ENCODE results near the gene PPP1R18. TPM values are rescaled to one million over a fixed set of nuclear protein-coding genes. Genes with fewer than 3 reads are reported as not detected.

PPP1R18 gene
- total RNA-seq, 1 donor from 2014 or later, result 42.5 TPM

- peaks cover 0 to 20% of the 10 kb centered on the region in 2 donors for H3K36me3 ChIP-seq
- no peak for TF ChIP-seq CTCF (IDR thresholded peaks at IDR 0.05)
- TF ChIP-seq POLR2AphosphoS5 (IDR thresholded peaks at IDR 0.05; ENCODE audit: insufficient read depth in 1 of 2, low read depth in 1 of 2), result no peak
- TF ChIP-seq POLR2A (IDR thresholded peaks at IDR 0.05), result no peak
- H3K27ac ChIP-seq, result peak overlapping the region; percentile 92
- intact Hi-C loops (cut with DNase I), result loop anchor here (10.0 kb wide), 2 partner anchors 67 to 203 kb away; partner anchors contain the start of genes DDR1, MRPS18B and PPP1R10
- H3K9me3 ChIP-seq, result no peaks in the 10 kb centered on the region
- peaks cover 80% of the 10 kb centered on the region for H3K4me1 ChIP-seq
- peak overlapping the region; percentile 93 to 97 for H3K4me3 ChIP-seq
- no peaks in the 10 kb centered on the region for H3K27me3 ChIP-seq
- DNase-seq (ENCODE audit: extremely low spot score in 2 of 2), result no peak
Measured at GRCh38 chr6:30681766-30682142, 4.7 kb downstream of the PPP1R18 start.

- intact Hi-C loops (cut with DNase I), result loop anchor here (1.0 to 10.0 kb wide), 3 partner anchors 42 to 205 kb away; partner anchors contain the start of genes DDR1, MRPS18B and PPP1R10
- no peak for TF ChIP-seq POLR2AphosphoS5 (IDR thresholded peaks at IDR 0.05; ENCODE audit: insufficient read depth in 1 of 2, low read depth in 1 of 2)
- no peak for TF ChIP-seq POLR2A (IDR thresholded peaks at IDR 0.05)
- TF ChIP-seq CTCF (IDR thresholded peaks at IDR 0.05), result no peak
- H3K27ac ChIP-seq, result peak overlapping the region; percentile 92
- no peaks in the 10 kb centered on the region for H3K27me3 ChIP-seq
- H3K4me1 ChIP-seq, result peaks cover 68% of the 10 kb centered on the region
- peak overlapping the region; percentile 9 to 21 for H3K4me3 ChIP-seq
- H3K9me3 ChIP-seq, result no peaks in the 10 kb centered on the region
- H3K36me3 ChIP-seq, result peaks cover 0 to 30% of the 10 kb centered on the region in 2 donors
- no peak for DNase-seq (ENCODE audit: extremely low spot score in 2 of 2)
Measured at GRCh38 chr6:30679765-30680535, 6.5 kb downstream of the PPP1R18 start.

GRCh38 chr6:30678964-30679726 lies 7.3 kb downstream of the PPP1R18 start:
- H3K4me1 ChIP-seq, result peaks cover 60% of the 10 kb centered on the region
- no peak for DNase-seq (ENCODE audit: extremely low spot score in 2 of 2)

GRCh38 chr6:30676660-30677285 lies 9.7 kb downstream of the PPP1R18 start:
- intact Hi-C loops (cut with DNase I), result no loop called here
- Histone ChIP-seq H3K36me3 (peaks cover 0 to 30% of the 10 kb centered on the region in 2 donors), H3K4me3 (no peak overlapping the region), H3K27me3 (no peaks in the 10 kb centered on the region), H3K9me3 (no peaks in the 10 kb centered on the region), H3K27ac (no peak overlapping the region), H3K4me1 (peaks cover 43% of the 10 kb centered on the region)
- DNase-seq (ENCODE audit: extremely low spot score in 2 of 2), result no peak
- TF ChIP-seq POLR2A (IDR thresholded peaks at IDR 0.05) (no peak), POLR2AphosphoS5 (IDR thresholded peaks at IDR 0.05; ENCODE audit: insufficient read depth in 1 of 2, low read depth in 1 of 2) (no peak), CTCF (IDR thresholded peaks at IDR 0.05) (no peak)

More at GRCh38 chr6:30678964-30679726, 7.3 kb downstream of the PPP1R18 start:
- intact Hi-C loops (cut with DNase I), result loop anchor here (1.0 kb wide), 1 partner anchor 43 kb away; no protein-coding TSS in a partner anchor
- H3K36me3 ChIP-seq, result peaks cover 0 to 30% of the 10 kb centered on the region in 2 donors
- H3K9me3 ChIP-seq, result no peaks in the 10 kb centered on the region
- TF ChIP-seq CTCF (IDR thresholded peaks at IDR 0.05) (peak; percentile 90 to 98 (median 96)), POLR2AphosphoS5 (IDR thresholded peaks at IDR 0.05; ENCODE audit: insufficient read depth in 1 of 2, low read depth in 1 of 2) (peak; percentile 36 to 69), POLR2A (IDR thresholded peaks at IDR 0.05) (no peak)
- H3K4me3 ChIP-seq, result peak overlapping the region; percentile 9 to 21
- peak overlapping the region; percentile 92 for H3K27ac ChIP-seq
- H3K27me3 ChIP-seq, result no peaks in the 10 kb centered on the region

Measured in vagina (tissue), 2 donors.